Endothelial cell of umbilical vein (primary cell): ENCODE measurements around the gene HECTD1. TPM values are rescaled to one million over a fixed set of nuclear protein-coding genes. Genes with fewer than 3 reads are reported as not detected.

Experiments used
- BruUV-seq: library from RNA; stranded (reverse); fragments of 400-500 nt; replicated peaks from 2 replicates; lab custom pipeline; 2021; lab: Mats Ljungman, UMichigan
- CTCF ChIA-PET: fragments of 300-600, 350-600 bp; sonication (Branson Sonifier 250); formaldehyde crosslinking; loops from one replicate; lab custom pipeline; 2021; ENCODE audit warnings: antibody characterized with exemption, inconsistent platforms; lab: Charles Lee
- POLR2A ChIA-PET: fragments of 300-600, 350-600 bp; sonication (Branson Sonifier 250); formaldehyde crosslinking; loops from one replicate; lab custom pipeline; 2021; ENCODE audit warnings: antibody characterized with exemption, inconsistent platforms; lab: Charles Lee
- DNase-seq: peaks from one replicate; pipeline ENCODE4 v3.0.0-alpha.2; 2011; ENCODE audit warnings: low read depth, low spot score
- FAIRE-seq: peaks from 2 replicates; lab custom pipeline; 2011; peaks lifted over from hg19 to GRCh38; lab: Jason Lieb, UNC
- H2AFZ ChIP-seq: 2 replicates; pipeline ENCODE4 v1.6.0; 2012; ENCODE audit warnings: low read depth, low read length, control low read depth, inconsistent platforms
- H3K27ac ChIP-seq: 2 replicates; pipeline ENCODE4 v1.5.1; 2011; ENCODE audit warnings: low read depth, mild to moderate bottlenecking, control low read depth, low read length, moderate library complexity; ENCODE audit not compliant: insufficient read depth
- H3K27me3 ChIP-seq, 2 experiments: 2 replicates each; pipeline versions ENCODE4 v1.6.0 to v1.6.1; 2011; ENCODE audit warnings: low read length in 2 of 2, mixed read lengths in 1 of 2; ENCODE audit not compliant: control insufficient read depth in 2 of 2, insufficient read depth in 2 of 2
- H3K36me3 ChIP-seq, 2 experiments: 2 replicates in 1 of 2; 3 replicates in 1 of 2; pipeline ENCODE4 v1.5.1; 2011; ENCODE audit warnings: low read length in 2 of 2, mild to moderate bottlenecking in 1 of 2, moderate library complexity in 1 of 2; ENCODE audit not compliant: control insufficient read depth in 2 of 2, insufficient read depth in 2 of 2; ENCODE audit errors: extremely low read depth in 1 of 2
- H3K4me1 ChIP-seq: 3 replicates; pipeline ENCODE4 v1.5.1; 2011; ENCODE audit warnings: mild to moderate bottlenecking, low read length; ENCODE audit not compliant: control insufficient read depth, insufficient read depth; ENCODE audit errors: extremely low read depth
- H3K4me2 ChIP-seq: 2 replicates; pipeline ENCODE4 v1.6.1; 2011; ENCODE audit warnings: low read length, control low read depth, mixed read lengths; ENCODE audit not compliant: insufficient read depth
- H3K4me3 ChIP-seq, 3 experiments: fragments of 200-600 bp in 1 of 3; sonication (generic), shearing (Covaris generic) in 1 of 3; replicated peaks in 1 of 3; 2 replicates each; pipeline ENCODE4 v1.5.1; 2011 to 2016; ENCODE audit warnings: control low read depth in 3 of 3, low read length in 3 of 3, mild to moderate bottlenecking in 2 of 3, inconsistent platforms in 1 of 3, low read depth in 1 of 3, moderate library complexity in 1 of 3; ENCODE audit not compliant: insufficient read depth in 1 of 3
- H3K79me2 ChIP-seq: 2 replicates; pipeline ENCODE4 v1.6.0; 2012; ENCODE audit warnings: low read length, inconsistent platforms; ENCODE audit not compliant: control insufficient read depth, insufficient read depth
- H3K9ac ChIP-seq: replicated peaks from 2 replicates; pipeline ENCODE3; 2011; ENCODE audit warnings: low read length, control low read depth; ENCODE audit not compliant: insufficient read depth; ENCODE audit errors: extremely low read depth
- H3K9me1 ChIP-seq: replicated peaks from 3 replicates; pipeline ENCODE4 v1.6.0; 2011; ENCODE audit warnings: mild to moderate bottlenecking, low read length; ENCODE audit not compliant: control insufficient read depth, insufficient read depth; ENCODE audit errors: extremely low read depth
- H3K9me3 ChIP-seq: replicated peaks from 2 replicates; pipeline ENCODE4 v1.5.1; 2012; ENCODE audit warnings: low read length, inconsistent platforms; ENCODE audit not compliant: control insufficient read depth, insufficient read depth
- H4K20me1 ChIP-seq: replicated peaks from 2 replicates; pipeline ENCODE3; 2011; ENCODE audit warnings: mild to moderate bottlenecking, low read length; ENCODE audit not compliant: control insufficient read depth, insufficient read depth; ENCODE audit errors: extremely low read depth
- EZH2 ChIP-seq: IDR thresholded peaks from 2 replicates; pipeline ENCODE4 v1.6.1; 2012; ENCODE audit warnings: borderline replicate concordance, low read depth, mild to moderate bottlenecking, moderate library complexity, low read length, inconsistent platforms; ENCODE audit not compliant: severe bottlenecking
- FOS ChIP-seq: IDR thresholded peaks from 2 replicates; pipeline ENCODE4 v1.6.1; 2011; ENCODE audit warnings: mild to moderate bottlenecking, low read length, moderate library complexity, borderline replicate concordance; ENCODE audit not compliant: insufficient read depth
- GATA2 ChIP-seq: IDR thresholded peaks from 2 replicates; pipeline ENCODE4 v1.7.0; 2011; ENCODE audit warnings: low read depth, mild to moderate bottlenecking, moderate library complexity, mixed read lengths, low read length; ENCODE audit not compliant: insufficient read length, insufficient read depth
- JUN ChIP-seq: IDR thresholded peaks from 2 replicates; pipeline ENCODE4 v1.6.1; 2011; ENCODE audit warnings: borderline replicate concordance, low read depth; ENCODE audit not compliant: insufficient read length, insufficient read depth
- MAX ChIP-seq: IDR thresholded peaks from 2 replicates; pipeline ENCODE4 v1.6.1; 2011; ENCODE audit not compliant: insufficient read depth, insufficient read length
- POLR2AphosphoS5 ChIP-seq: IDR thresholded peaks from 2 replicates; pipeline ENCODE4 v1.6.1; 2012; ENCODE audit warnings: low read depth, mild to moderate bottlenecking, control low read depth, low read length, moderate library complexity; ENCODE audit not compliant: insufficient read depth
- dilution Hi-C: fragments of 300-500 bp; cut with MboI; formaldehyde crosslinking; loops from one replicate; pipeline ENCODE4 v1.15.0; 2019; ENCODE audit warnings: low sequenced_read_pairs; ENCODE audit not compliant: extremely low pct_ligation_motif_present
- intact Hi-C: fragments of 100-400 bp; cut with micrococcal nuclease; formaldehyde crosslinking; loops from one replicate; pipeline ENCODE4 v1.10.0; 2022
- polyA plus RNA-seq, 4 experiments: library from polyadenylated mRNA; depleted of rRNA in 3 of 4; stranded (reverse) in 3 of 4; unstranded in 1 of 4; fragments of >200 nt; gene quantifications; 2 replicates each; pipeline versions ENCODE4 v1.2.1 to v1.2.3, GENCODE V29; 2011 to 2012; ENCODE audit warnings: missing spikeins in 1 of 4
- small RNA-seq: library from RNA; depleted of rRNA; stranded (forward); fragments of <200 nt; gene quantifications from one replicate; pipeline ENCODE3, GENCODE V24; 2012; ENCODE audit warnings: low replicate concordance, low read depth; ENCODE audit not compliant: insufficient read depth, insufficient read length
- total RNA-seq: library from RNA; stranded (reverse); gene quantifications from 2 replicates; pipeline ENCODE4 v1.2.3, GENCODE V29; 2021
- TF ChIP-seq, protein P1 (sequence below), 2 donors: IDR thresholded peaks; 1 replicate in 1 of 2; 2 replicates in 1 of 2; pipeline ENCODE4 v1.5.1; 2011; ENCODE audit warnings: low read length in 2 of 2, mild to moderate bottlenecking in 2 of 2, moderate library complexity in 2 of 2, control low read depth in 1 of 2, inconsistent platforms in 1 of 2, low read depth in 1 of 2; ENCODE audit not compliant: insufficient read depth in 1 of 2; ENCODE audit errors: extremely low read depth in 1 of 2

HECTD1 gene
- total and polyA plus RNA-seq, 2 donors (not counting 3 experiments of a cell fraction or from before 2014, with no cell fraction given): 67.9 to 181 TPM

DNA sequence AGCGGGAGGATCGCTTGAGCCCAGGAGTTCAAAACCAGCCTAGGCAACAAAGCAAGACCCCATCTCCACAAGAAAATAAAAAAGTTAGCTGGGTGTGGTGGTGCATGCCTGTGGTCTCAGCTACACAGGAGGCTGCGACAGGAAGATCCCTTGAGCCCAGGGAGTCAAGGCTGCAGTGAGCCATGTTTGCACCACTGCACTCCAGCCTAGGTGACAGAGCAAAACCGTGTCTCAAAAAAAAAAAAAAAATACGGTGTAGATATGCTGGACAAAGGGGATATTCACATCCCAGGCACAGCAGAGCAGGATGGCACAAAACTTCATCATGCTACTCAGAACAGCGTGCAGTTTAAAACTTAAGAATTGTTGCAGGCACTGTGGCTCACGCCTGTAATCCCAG lies 156.6 kb downstream of the HECTD1 start:
- H3K9me3 ChIP-seq: no peaks in the 10 kb centered on the region
- no TSS peak for BruUV-seq
- no peak for TF ChIP-seq EZH2
- no peak for TF ChIP-seq FOS
- TF ChIP-seq POLR2AphosphoS5: no peak
- no peak for TF ChIP-seq MAX
- TF ChIP-seq JUN: no peak
- TF ChIP-seq GATA2: no peak
- TF ChIP-seq, protein P1, sequence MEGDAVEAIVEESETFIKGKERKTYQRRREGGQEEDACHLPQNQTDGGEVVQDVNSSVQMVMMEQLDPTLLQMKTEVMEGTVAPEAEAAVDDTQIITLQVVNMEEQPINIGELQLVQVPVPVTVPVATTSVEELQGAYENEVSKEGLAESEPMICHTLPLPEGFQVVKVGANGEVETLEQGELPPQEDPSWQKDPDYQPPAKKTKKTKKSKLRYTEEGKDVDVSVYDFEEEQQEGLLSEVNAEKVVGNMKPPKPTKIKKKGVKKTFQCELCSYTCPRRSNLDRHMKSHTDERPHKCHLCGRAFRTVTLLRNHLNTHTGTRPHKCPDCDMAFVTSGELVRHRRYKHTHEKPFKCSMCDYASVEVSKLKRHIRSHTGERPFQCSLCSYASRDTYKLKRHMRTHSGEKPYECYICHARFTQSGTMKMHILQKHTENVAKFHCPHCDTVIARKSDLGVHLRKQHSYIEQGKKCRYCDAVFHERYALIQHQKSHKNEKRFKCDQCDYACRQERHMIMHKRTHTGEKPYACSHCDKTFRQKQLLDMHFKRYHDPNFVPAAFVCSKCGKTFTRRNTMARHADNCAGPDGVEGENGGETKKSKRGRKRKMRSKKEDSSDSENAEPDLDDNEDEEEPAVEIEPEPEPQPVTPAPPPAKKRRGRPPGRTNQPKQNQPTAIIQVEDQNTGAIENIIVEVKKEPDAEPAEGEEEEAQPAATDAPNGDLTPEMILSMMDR (IDR thresholded peaks at IDR 0.05; ENCODE audit: extremely low read depth in 1 of 2, insufficient read depth in 1 of 2, low read depth in 1 of 2, low read length in 2 of 2): no peak
- DNase-seq (no peak), FAIRE-seq (no peak)
- dilution Hi-C loops: no loop called here
- H3K36me3 ChIP-seq: no peaks in the 10 kb centered on the region
- H3K27me3 ChIP-seq: no peaks in the 10 kb centered on the region
- H3K9ac ChIP-seq: no peak overlapping the region
- H3K4me3 ChIP-seq: no peak overlapping the region
- no peaks in the 10 kb centered on the region for H3K79me2 ChIP-seq
- ChIA-PET CTCF (no interaction called here), POLR2A (no interaction called here)
- no peak overlapping the region for H3K4me2 ChIP-seq
- intact Hi-C loops: no loop called here
- no peak overlapping the region for H3K27ac ChIP-seq
- H3K4me1 ChIP-seq: no peaks in the 10 kb centered on the region
- no peaks in the 10 kb centered on the region for H4K20me1 ChIP-seq
- H2AFZ ChIP-seq: no peak overlapping the region
- H3K9me1 ChIP-seq: no peaks in the 10 kb centered on the region

Small RNA genes within 50 kb of the gene (small RNA-seq; reads per million reads assigned to genes)
- gene RF00019 (not detected), gene RNU6-541P (not detected)

Other genes starting within 250 kb of the HECTD1 start
- 7.2 TPM in 2 replicates for gene AP4S1, start 182.1 kb downstream of the HECTD1 start, total RNA-seq
- 1.9 and 2.8 TPM in 2 replicates for gene AP4S1, start 182.1 kb downstream of the HECTD1 start, polyA plus RNA-seq
- 35.1 and 39.1 TPM in 2 replicates for gene STRN3, start 181.4 kb downstream of the HECTD1 start, total RNA-seq
- gene STRN3, start 181.4 kb downstream of the HECTD1 start, polyA plus RNA-seq: 8.1 and 8.4 TPM in 2 replicates
- 37.0 and 45.3 TPM in 2 replicates for gene HEATR5A, start 212.8 kb upstream of the HECTD1 start, total RNA-seq
- gene HEATR5A, start 212.8 kb upstream of the HECTD1 start, polyA plus RNA-seq: 9.8 and 12.6 TPM in 2 replicates
- gene DTD2, start 249.7 kb upstream of the HECTD1 start, total RNA-seq: 10.8 and 14.4 TPM in 2 replicates
- 9.2 and 10.1 TPM in 2 replicates for gene DTD2, start 249.7 kb upstream of the HECTD1 start, polyA plus RNA-seq